Measurements from ENCODE around the gene HNRNPU. TPM values are rescaled to one million over a fixed set of nuclear protein-coding genes. Genes with fewer than 3 reads are reported as not detected.

The HNRNPU gene
- total RNA-seq, 5 donors from 2014 or later (not counting 1 experiment from before 2014, with no cell fraction given), result 302 to 498 (median 321) TPM

DNA sequence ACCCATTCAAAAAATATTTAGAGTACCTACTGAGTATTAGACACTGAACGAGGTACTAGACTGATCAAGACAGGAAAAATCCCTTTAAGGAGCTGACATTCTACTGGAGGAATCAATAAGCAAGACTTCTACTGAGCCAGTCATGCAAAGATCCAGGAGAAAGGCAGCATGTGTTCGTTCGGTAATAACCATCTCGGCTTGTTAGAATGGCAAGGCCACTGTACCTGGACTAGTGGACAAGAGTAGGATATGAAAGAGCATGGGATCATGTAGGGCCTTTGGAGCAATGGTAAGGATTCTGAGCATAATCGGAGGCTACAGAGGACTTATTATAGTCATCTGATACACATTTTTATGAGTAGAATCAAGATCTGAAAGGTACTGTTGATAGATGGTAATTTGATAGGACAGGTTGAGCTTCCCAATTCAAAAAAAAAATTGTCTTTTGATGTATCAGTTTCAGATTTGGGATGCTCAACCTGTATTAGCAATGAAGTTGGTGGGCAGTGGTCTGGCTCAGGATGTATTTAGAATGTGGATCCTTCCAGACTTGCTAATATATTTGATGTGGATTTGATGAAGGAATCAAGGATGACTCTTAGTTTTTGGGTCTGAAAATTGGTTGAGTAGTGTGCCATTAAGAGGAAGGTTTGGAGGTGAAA lies 26.6 kb downstream of the HNRNPU start:
- Mint-ChIP-seq H3K36me3 (peaks cover 47% of the 10 kb centered on the region), H3K4me3 (peak overlapping the region; percentile 9 to 95 (median 17)), H3K27ac (peak overlapping the region; percentile 90 to 98), H3K4me1 (peaks cover 65 to 70% (median 69%) of the 10 kb centered on the region in 3 donors), H3K27me3 (no peaks in the 10 kb centered on the region), H3K9me3 (peaks cover 0 to 4% (median 0%) of the 10 kb centered on the region in 3 donors)
- peaks cover 5 to 23% of the 10 kb centered on the region in 2 donors for H3K36me3 ChIP-seq (ENCODE audit: control insufficient read depth in 2 of 2, extremely low read depth in 1 of 2, insufficient read depth in 1 of 2, low read length in 1 of 2)
- H3K4me3 ChIP-seq (ENCODE audit: control insufficient read depth in 1 of 2, extremely low read depth in 1 of 2, low read length in 1 of 2), result no peak overlapping the region
- H3K9me3 ChIP-seq, result no peaks in the 10 kb centered on the region
- H3K4me1 ChIP-seq (ENCODE audit: control insufficient read depth in 1 of 2, extremely low read depth in 1 of 2, insufficient read depth in 2 of 2, low read length in 2 of 2), result peaks cover 16 to 35% of the 10 kb centered on the region in 2 experiments
- peak overlapping the region; percentile 22 for H3K27ac ChIP-seq (ENCODE audit: low read length)
- ChIA-PET CTCF (interaction anchor here (0.6 to 3.1 kb wide), 8 partner anchors 13 to 205 kb away, joined by 3 to 18 read pairs (median 3); partner anchors contain the start of gene HNRNPU (in 1 of the 2)), POLR2A (interaction anchor here (0.7 to 4.9 kb wide), 9 partner anchors 9 to 129 kb away, joined by 3 to 109 read pairs (median 5); partner anchors contain the start of gene HNRNPU (in 2 of the 2))
- no peaks in the 10 kb centered on the region for H3K27me3 ChIP-seq (replicated peaks in 1 of 2; ENCODE audit: control insufficient read depth in 2 of 2, extremely low read depth in 1 of 2, insufficient read depth in 2 of 2, low read length in 1 of 2)
- no peak for ATAC-seq (replicated peaks in 1 of 4)
- no peak for DNase-seq
- WGBS (ENCODE audit: insufficient coverage), result 86% methylated on average over 5 of the region's 5 CpGs

GRCh38 chr1:244836584-244836983 lies 27.8 kb downstream of the HNRNPU start:
- ATAC-seq (replicated peaks in 1 of 4) (no peak), DNase-seq (no peak)
- POLR2A ChIA-PET, result interaction anchor here (0.5 to 4.9 kb wide), 15 partner anchors 11 to 510 kb away, joined by 3 to 109 read pairs (median 6); partner anchors contain the start of gene HNRNPU (in 2 of the 2)
- H3K4me3 ChIP-seq (ENCODE audit: control insufficient read depth in 1 of 2, extremely low read depth in 1 of 2, low read length in 1 of 2), result peak overlapping the region; percentile 49 to 88
- peaks cover 5 to 16% of the 10 kb centered on the region in 2 donors for H3K36me3 ChIP-seq (ENCODE audit: control insufficient read depth in 2 of 2, extremely low read depth in 1 of 2, insufficient read depth in 1 of 2, low read length in 1 of 2)
- no peaks in the 10 kb centered on the region for H3K27me3 Mint-ChIP-seq
- H3K4me3 Mint-ChIP-seq, result peak overlapping the region; percentile 86 to 95 (median 86)
- no CpG with 5 or more reads among the region's 3 CpGs for WGBS (ENCODE audit: insufficient coverage)
- CTCF ChIA-PET, result interaction anchor here (0.7 to 3.1 kb wide), 13 partner anchors 12 to 205 kb away, joined by 3 to 18 read pairs (median 4); a partner anchor contains a TSS
- no peaks in the 10 kb centered on the region for H3K27me3 ChIP-seq (replicated peaks in 1 of 2; ENCODE audit: control insufficient read depth in 2 of 2, extremely low read depth in 1 of 2, insufficient read depth in 2 of 2, low read length in 1 of 2)
- peak overlapping the region; percentile 90 to 98 for H3K27ac Mint-ChIP-seq
- no peaks in the 10 kb centered on the region for H3K9me3 ChIP-seq
- peaks cover 16 to 34% of the 10 kb centered on the region in 2 experiments for H3K4me1 ChIP-seq (ENCODE audit: control insufficient read depth in 1 of 2, extremely low read depth in 1 of 2, insufficient read depth in 2 of 2, low read length in 2 of 2)
- H3K36me3 Mint-ChIP-seq, result peaks cover 38% of the 10 kb centered on the region
- peaks cover 58 to 66% (median 63%) of the 10 kb centered on the region in 3 donors for H3K4me1 Mint-ChIP-seq
- peaks cover 0 to 4% (median 0%) of the 10 kb centered on the region in 3 donors for H3K9me3 Mint-ChIP-seq
- H3K27ac ChIP-seq (ENCODE audit: low read length), result peak overlapping the region; percentile 91

DNA sequence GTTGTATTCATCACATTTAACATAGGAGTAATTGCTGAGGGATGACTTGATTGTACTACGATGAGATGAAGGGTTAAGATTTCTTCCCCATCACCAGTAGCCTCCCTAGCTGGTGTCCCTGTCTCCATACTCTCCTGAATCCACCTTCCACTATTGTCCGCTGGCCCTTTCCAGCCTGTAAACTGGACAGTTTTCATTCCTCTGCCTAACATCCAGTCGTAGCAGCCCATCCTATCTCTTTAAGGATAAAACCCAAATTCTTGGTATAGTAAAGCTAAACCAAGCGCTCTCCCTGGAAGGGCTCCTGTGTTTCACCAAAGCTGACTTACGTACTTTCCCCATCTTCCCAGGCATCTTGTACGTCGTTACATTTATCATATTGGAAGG lies 28.2 kb downstream of the HNRNPU start:
- ATAC-seq (replicated peaks in 1 of 4) (no peak), DNase-seq (peak in 1 of 35 experiments; percentile 34)
- H3K27me3 Mint-ChIP-seq, result no peaks in the 10 kb centered on the region
- POLR2A ChIA-PET, result interaction anchor here (0.6 to 4.9 kb wide), 18 partner anchors 9 to 184 kb away, joined by 3 to 109 read pairs (median 5); partner anchors contain the start of gene HNRNPU (in 2 of the 2)
- Histone ChIP-seq H3K4me1 (ENCODE audit: control insufficient read depth in 1 of 2, extremely low read depth in 1 of 2, insufficient read depth in 2 of 2, low read length in 2 of 2) (peaks cover 16 to 32% of the 10 kb centered on the region in 2 experiments), H3K36me3 (ENCODE audit: control insufficient read depth in 2 of 2, extremely low read depth in 1 of 2, insufficient read depth in 1 of 2, low read length in 1 of 2) (peaks cover 5 to 12% of the 10 kb centered on the region in 2 donors), H3K27ac (ENCODE audit: low read length) (peak overlapping the region; percentile 91), H3K9me3 (no peaks in the 10 kb centered on the region), H3K4me3 (ENCODE audit: control insufficient read depth in 1 of 2, extremely low read depth in 1 of 2, low read length in 1 of 2) (peak overlapping the region; percentile 49 to 88), H3K27me3 (replicated peaks in 1 of 2; ENCODE audit: control insufficient read depth in 2 of 2, extremely low read depth in 1 of 2, insufficient read depth in 2 of 2, low read length in 1 of 2) (no peaks in the 10 kb centered on the region)
- H3K36me3 Mint-ChIP-seq, result peaks cover 34% of the 10 kb centered on the region
- H3K4me3 Mint-ChIP-seq, result peak overlapping the region; percentile 86 to 95 (median 86)
- H3K9me3 Mint-ChIP-seq, result peaks cover 0 to 4% (median 0%) of the 10 kb centered on the region in 3 donors
- 0% methylated on average over 2 of the region's 7 CpGs for WGBS (ENCODE audit: insufficient coverage)
- H3K27ac Mint-ChIP-seq, result peak overlapping the region; percentile 90 to 98
- H3K4me1 Mint-ChIP-seq, result peaks cover 53 to 65% (median 58%) of the 10 kb centered on the region in 3 donors
- CTCF ChIA-PET, result interaction anchor here (0.5 to 3.1 kb wide), 16 partner anchors 12 to 206 kb away, joined by 3 to 19 read pairs (median 4); partner anchors contain the start of gene HNRNPU (in 1 of the 2)

DNA sequence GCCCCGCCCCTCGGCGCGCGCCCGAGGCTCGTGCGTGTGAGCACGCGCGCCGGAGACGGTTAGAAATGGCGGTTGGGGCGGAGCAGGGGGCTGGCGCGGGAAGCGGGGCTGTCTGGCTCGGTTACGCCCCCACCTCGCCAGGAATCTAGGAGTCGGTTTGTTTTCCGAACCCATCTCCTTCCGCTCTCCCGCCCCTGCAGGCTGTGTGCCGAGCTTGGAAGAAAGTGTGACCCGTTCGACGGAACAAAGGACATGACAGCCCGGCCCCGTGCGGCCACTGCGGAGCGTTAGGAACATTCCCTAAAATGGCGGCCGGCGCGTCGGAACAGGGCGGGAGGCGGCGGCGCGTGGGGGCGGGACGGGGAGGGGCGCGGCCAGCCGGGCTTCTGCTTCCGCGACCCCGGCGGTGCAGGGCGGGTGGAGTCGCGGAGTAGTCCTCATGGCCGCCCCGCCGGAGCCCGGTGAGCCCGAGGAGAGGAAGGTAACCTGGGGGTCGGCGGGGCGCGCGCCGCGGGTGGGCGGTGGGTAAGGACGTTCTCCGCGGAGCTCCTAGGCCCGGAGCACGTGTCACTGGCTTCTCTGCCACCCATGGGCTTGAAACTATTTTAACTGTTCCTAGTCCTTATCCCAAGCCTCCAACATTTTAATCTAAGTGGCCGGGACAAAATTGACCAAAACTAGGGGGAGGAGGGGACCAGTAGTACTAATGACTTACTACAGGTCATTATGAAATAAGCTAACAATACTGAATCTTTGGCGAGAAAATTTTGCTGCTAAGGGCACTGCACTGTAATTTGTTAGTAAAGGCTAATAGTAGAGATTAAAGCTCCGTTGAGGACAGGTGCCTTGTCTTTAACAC lies 28.8 kb downstream of the HNRNPU start, which contains the start of gene COX20:
Gene COX20, plus strand, starts transcription at position 383 of the 859 bp plus-strand sequence. Its CDS starts 57 bp downstream, at position 440.
- H3K9me3 Mint-ChIP-seq, result peaks cover 0 to 4% (median 0%) of the 10 kb centered on the region in 3 donors
- peaks cover 16 to 31% of the 10 kb centered on the region in 2 experiments for H3K4me1 ChIP-seq (ENCODE audit: control insufficient read depth in 1 of 2, extremely low read depth in 1 of 2, insufficient read depth in 2 of 2, low read length in 2 of 2)
- no peaks in the 10 kb centered on the region for H3K27me3 ChIP-seq (replicated peaks in 1 of 2; ENCODE audit: control insufficient read depth in 2 of 2, extremely low read depth in 1 of 2, insufficient read depth in 2 of 2, low read length in 1 of 2)
- H3K36me3 ChIP-seq (ENCODE audit: control insufficient read depth in 2 of 2, extremely low read depth in 1 of 2, insufficient read depth in 1 of 2, low read length in 1 of 2), result peaks cover 5 to 7% of the 10 kb centered on the region in 2 donors
- CTCF ChIA-PET, result interaction anchor here (0.5 to 3.1 kb wide), 16 partner anchors 10 to 207 kb away, joined by 3 to 19 read pairs (median 4); partner anchors contain the start of gene HNRNPU (in 1 of the 2)
- H3K9me3 ChIP-seq, result no peaks in the 10 kb centered on the region
- peak within 1 kb of the TSS; percentile 99 to 100 for H3K27ac Mint-ChIP-seq
- H3K4me3 ChIP-seq (ENCODE audit: control insufficient read depth in 1 of 2, extremely low read depth in 1 of 2, low read length in 1 of 2), result peak within 1 kb of the TSS; percentile 88 to 96
- DNase-seq (peak; percentile 73 to 94 (median 86)), ATAC-seq (replicated peaks in 1 of 4) (peak; percentile 67 to 77 (median 72))
- peak within 1 kb of the TSS; percentile 86 to 95 (median 86) for H3K4me3 Mint-ChIP-seq
- 0% methylated on average over 57 of the region's 77 CpGs for WGBS (ENCODE audit: insufficient coverage)
- H3K4me1 Mint-ChIP-seq, result peaks cover 47 to 58% (median 52%) of the 10 kb centered on the region in 3 donors
- no peaks in the 10 kb centered on the region for H3K27me3 Mint-ChIP-seq
- H3K27ac ChIP-seq (ENCODE audit: low read length), result peak within 1 kb of the TSS; percentile 91
- H3K36me3 Mint-ChIP-seq, result peaks cover 28% of the 10 kb centered on the region
- POLR2A ChIA-PET, result interaction anchor here (0.6 to 4.9 kb wide), 22 partner anchors 8 to 183 kb away, joined by 3 to 109 read pairs (median 4); partner anchors contain the start of gene HNRNPU (in 2 of the 2)

DNA sequence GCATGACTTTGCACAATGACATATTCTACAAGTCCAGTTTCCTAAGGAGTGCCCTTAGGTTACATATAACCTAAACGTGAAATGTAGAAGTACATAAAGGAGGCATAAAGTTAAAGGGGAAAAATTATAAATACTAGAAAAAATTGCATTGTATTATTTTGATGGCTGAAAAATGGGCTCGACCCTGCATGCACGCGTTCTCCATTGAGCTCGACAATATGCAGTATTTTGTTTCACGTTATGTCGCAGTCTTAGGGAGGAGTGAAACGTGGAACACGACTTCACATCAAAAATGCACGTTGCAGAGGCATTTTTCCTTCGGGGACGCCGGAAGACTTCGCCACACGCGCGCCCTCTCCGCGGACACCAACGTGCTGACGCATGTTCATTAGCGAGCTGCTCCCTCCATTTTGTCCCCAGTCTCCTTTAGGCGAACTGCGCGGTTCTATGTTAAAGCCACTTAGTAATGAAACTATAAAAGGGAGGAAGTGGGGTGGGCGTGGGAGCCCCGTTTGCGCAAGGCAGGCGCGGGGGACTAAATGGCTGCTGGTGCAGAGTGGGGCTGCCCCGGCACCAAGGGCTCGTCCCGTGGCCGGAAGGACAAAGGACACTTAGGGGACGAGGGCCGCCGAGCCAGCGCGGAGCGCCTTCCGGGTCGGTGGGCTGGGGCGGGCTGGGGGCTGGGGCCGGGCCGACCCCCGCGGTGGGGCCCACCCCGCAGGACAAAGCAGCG lies 29.6 kb downstream of the HNRNPU start:
- peak overlapping the region; percentile 91 for H3K27ac ChIP-seq (ENCODE audit: low read length)
- DNase-seq, result peak; percentile 81 to 94 (median 88)
- no peaks in the 10 kb centered on the region for H3K36me3 ChIP-seq (ENCODE audit: control insufficient read depth in 2 of 2, extremely low read depth in 1 of 2, insufficient read depth in 1 of 2, low read length in 1 of 2)
- H3K9me3 ChIP-seq, result no peaks in the 10 kb centered on the region
- peak; percentile 77 to 80 (median 78) for ATAC-seq (replicated peaks in 1 of 4)
- 0% methylated on average over 38 of the region's 49 CpGs for WGBS (ENCODE audit: insufficient coverage)
- Mint-ChIP-seq H3K36me3 (peaks cover 21% of the 10 kb centered on the region), H3K4me1 (peaks cover 40 to 50% (median 46%) of the 10 kb centered on the region in 3 donors), H3K27me3 (no peaks in the 10 kb centered on the region), H3K27ac (peak overlapping the region; percentile 99 to 100), H3K9me3 (peaks cover 0 to 4% (median 0%) of the 10 kb centered on the region in 3 donors), H3K4me3 (peak overlapping the region; percentile 86 to 95 (median 86))
- ChIA-PET CTCF (interaction anchor here (0.5 to 2.9 kb wide), 11 partner anchors 9 to 375 kb away, joined by 3 to 19 read pairs (median 3); partner anchors contain the start of gene HNRNPU (in 1 of the 2)), POLR2A (interaction anchor here (0.5 to 4.9 kb wide), 17 partner anchors 15 to 1737 kb away, joined by 3 to 109 read pairs (median 4); partner anchors contain the start of gene HNRNPU (in 2 of the 2))
- no peaks in the 10 kb centered on the region for H3K27me3 ChIP-seq (replicated peaks in 1 of 2; ENCODE audit: control insufficient read depth in 2 of 2, extremely low read depth in 1 of 2, insufficient read depth in 2 of 2, low read length in 1 of 2)
- peaks cover 12 to 27% of the 10 kb centered on the region in 2 experiments for H3K4me1 ChIP-seq (ENCODE audit: control insufficient read depth in 1 of 2, extremely low read depth in 1 of 2, insufficient read depth in 2 of 2, low read length in 2 of 2)
- H3K4me3 ChIP-seq (ENCODE audit: control insufficient read depth in 1 of 2, extremely low read depth in 1 of 2, low read length in 1 of 2), result peak overlapping the region; percentile 88 to 96
